ENCODE measurements around the gene SDK1.
"Not testable (repeated sequence)": the region's sequence is repeated elsewhere in the genome, so short reads cannot be mapped to it uniquely, and the experiment has no call there.

The SDK1 gene

GRCh38 chr7:3540456-3541220 lies 239.6 kb downstream of the SDK1 start:
- no peak for DNase-seq

DNA sequence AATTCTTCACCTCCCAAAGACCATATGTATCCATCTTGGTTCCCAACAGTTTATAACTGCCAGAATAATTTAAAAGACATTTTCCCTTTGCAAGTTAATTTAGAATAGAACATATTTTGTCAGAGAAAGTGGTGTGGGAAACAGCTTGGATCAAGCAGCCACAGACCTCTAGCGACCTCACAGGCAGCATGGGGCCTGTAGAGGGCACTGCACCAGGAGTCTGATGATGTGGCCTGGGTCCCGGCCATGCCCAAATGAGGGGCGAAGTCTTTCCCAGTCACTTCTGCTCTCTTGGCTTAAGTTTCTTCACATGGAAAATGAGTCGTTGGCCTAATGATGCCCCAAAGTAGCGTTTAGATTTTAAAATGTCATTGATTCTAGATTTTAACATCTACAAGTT lies 243.2 kb downstream of the SDK1 start:
- no peak for DNase-seq

- DNase-seq, result no peak
Measured at GRCh38 chr7:3548815-3549214, 247.8 kb downstream of the SDK1 start.

GRCh38 chr7:3549601-3550000 lies 248.5 kb downstream of the SDK1 start:
- no peak for DNase-seq

GRCh38 chr7:3551536-3551935 lies 250.5 kb downstream of the SDK1 start:
- no peak for DNase-seq

- no peak for DNase-seq
Measured at GRCh38 chr7:3552499-3552898, 251.4 kb downstream of the SDK1 start.

- peak; percentile 80 for DNase-seq
Measured at GRCh38 chr7:3558400-3558799, 257.3 kb downstream of the SDK1 start.

DNA sequence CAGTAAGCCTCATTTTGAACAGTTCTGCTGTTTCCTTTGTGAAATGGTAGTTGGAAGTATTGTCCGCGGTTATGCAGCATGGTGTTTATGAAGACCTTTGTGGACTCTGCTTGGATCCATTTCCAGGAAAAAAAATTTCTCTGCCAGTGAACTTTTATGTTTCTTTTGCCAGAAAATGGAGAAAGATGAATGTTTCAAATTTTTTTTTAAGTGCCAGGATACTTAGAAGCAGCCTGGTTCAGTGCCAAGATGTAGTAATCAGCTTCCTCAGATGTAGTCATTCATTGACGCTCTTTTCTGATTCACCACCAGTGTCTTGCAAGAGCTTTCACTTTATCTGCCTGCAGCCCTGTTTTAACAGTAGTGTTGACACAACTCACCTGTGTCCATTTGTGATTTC lies 258.2 kb downstream of the SDK1 start:
- DNase-seq, result no peak

DNA sequence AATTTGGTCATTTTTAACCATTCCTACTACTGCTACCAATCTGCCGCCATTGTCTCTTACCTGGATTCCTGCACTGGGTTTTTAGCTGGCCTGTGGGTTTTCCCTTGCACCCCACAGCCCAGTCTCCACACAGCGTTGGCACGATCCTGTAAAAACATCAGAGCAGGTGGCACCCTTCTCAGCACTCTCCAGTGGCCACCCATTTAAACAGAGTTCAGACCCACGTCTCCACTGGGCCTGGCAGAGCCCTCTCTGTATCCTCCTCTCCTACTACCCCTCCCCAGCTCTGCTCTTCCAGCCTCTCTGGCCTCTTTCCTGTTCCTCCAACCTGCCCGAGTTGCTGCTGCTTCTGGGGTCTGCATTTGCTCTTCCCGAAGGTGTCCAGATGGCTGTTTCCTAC lies 259.4 kb downstream of the SDK1 start:
- no peak for DNase-seq

GRCh38 chr7:3561932-3562331 lies 260.9 kb downstream of the SDK1 start:
- DNase-seq, result no peak

DNA sequence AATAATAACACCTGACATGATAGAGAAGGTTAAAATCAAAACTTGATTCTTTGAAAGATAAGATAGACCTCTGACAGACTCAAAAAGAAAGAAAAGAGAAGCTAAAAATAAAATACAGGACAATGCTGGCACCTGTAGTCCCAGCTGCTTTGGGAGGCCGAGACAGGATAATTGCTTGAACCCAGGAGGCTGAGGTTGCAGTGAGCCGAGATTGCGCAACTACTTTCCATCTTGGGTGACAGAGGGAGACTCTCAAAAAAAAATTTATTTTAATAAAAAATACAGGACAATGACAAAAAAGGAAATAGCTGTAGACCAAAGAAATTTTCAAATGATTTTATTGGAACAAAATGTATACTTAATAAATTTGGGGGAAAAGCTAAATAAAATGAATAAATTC lies 263.2 kb downstream of the SDK1 start:
- no peak for DNase-seq

GRCh38 chr7:3568516-3568915 lies 267.5 kb downstream of the SDK1 start:
- no peak for DNase-seq

GRCh38 chr7:3569643-3570042 lies 268.6 kb downstream of the SDK1 start:
- no peak for DNase-seq

DNA sequence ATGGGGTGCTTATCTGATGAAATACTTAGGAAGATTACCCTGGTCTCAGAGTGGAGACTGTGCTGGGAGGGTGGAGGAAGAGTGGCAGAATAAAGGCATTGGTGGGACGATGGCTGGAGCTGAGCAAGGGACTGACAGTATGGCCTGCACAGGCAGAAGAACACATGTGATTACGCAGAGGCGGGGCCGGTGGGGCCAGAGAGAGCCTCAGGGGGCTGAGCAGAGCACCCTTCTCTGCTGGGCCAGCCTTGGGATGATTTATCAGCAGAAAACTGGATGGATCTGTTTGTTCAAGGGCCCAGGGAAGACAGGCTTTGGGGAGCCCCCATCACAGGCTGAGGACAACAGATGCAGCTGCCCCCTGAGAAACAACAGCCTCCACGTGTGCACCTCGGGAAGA lies 272.1 kb downstream of the SDK1 start:
- DNase-seq, result no peak

- DNase-seq, result no peak
Measured at GRCh38 chr7:3574386-3574785, 273.3 kb downstream of the SDK1 start.

DNA sequence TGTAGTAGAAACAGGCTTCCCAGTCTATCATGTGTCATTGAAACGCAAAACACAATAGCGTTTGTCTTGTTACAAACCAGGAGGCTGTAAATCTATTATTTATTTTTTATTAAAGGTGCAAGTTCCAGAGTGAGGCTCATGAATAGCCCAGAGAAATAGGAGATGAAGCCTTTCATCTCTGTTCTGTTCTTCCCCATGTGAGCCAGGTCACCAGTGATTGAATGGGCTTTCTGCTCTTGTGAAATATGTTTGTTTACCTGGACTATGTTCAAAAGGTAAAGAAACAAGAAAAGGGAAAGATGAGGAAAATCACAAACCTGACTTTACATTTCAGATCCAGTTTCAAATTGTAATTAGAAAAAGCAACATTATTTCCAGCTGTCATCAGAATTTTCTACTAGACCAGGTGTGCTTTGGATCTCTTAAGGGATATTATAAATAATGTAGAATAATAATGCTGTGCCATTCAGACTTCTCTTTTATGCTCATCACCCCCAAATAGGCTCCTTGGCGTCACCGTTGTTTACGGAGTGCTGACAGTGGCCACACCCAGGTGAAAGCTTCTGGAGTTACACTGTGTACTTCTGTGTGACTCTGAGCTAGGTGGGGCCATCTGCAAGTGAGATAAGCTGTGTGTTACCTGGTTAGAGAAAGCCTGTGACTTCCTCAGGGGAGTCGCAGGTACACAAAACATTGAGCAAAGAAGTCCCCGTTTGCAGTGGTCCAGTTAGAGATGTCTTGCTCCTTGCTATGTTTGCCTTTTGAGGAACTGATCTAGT lies 274.9 kb downstream of the SDK1 start:
- DNase-seq, result no peak

DNA sequence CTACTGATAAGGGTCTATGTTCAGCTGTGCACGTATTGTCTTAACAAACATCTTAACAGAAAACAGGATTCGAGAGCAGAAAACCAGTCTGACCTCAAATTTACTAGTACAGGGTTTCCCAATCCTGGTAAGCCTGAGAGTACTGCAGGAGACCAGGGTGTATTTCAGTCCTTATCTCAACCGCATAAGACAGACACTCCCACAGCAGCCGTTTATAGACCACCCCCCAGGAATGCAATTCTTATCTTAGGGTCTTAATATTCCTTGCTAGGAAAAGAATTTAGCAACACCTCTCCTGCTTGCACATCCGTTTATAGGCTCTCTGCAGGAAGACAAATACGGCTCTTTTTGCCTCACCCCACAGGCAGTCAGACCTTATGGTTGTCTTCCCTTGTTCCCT lies 277.3 kb downstream of the SDK1 start:
- no peak for DNase-seq

- no peak for DNase-seq
Measured at GRCh38 chr7:3579638-3580219, 278.7 kb downstream of the SDK1 start.

- DNase-seq, result not testable (repeated sequence)
Measured at GRCh38 chr7:3582145-3582544, 281.1 kb downstream of the SDK1 start.

GRCh38 chr7:3585826-3586225 lies 284.8 kb downstream of the SDK1 start:
- DNase-seq, result no peak

GRCh38 chr7:3588341-3588740 lies 287.3 kb downstream of the SDK1 start:
- no peak for DNase-seq

- no peak for DNase-seq
Measured at GRCh38 chr7:3589752-3590151, 288.7 kb downstream of the SDK1 start.

GRCh38 chr7:3591219-3591618 lies 290.2 kb downstream of the SDK1 start:
- no peak for DNase-seq

GRCh38 chr7:3591944-3592343 lies 290.9 kb downstream of the SDK1 start:
- no peak for DNase-seq

Data from eye (tissue), 1 donor.